K562 (cell line): ENCODE results near the gene SATB2. TPM values are rescaled to one million over a fixed set of nuclear protein-coding genes. Genes with fewer than 3 reads are reported as not detected.

Experiments
- ATAC-seq: fragments of 200-7000 bp; cut with Tn5 transposase; 3 replicates; pipeline ENCODE4 v1.9.1; 2020; ENCODE audit warnings: moderate library complexity
- Bru-seq: library from RNA; stranded (reverse); fragments of 400-500 nt; gene quantifications from one replicate; lab custom pipeline; 2021; lab: Mats Ljungman, UMichigan
- BruChase-seq, 2 experiments: library from RNA; stranded (reverse); fragments of 400-500 nt; gene quantifications; one replicate each; lab custom pipeline; 2021; lab: Mats Ljungman, UMichigan
- BruUV-seq: library from RNA; stranded (reverse); fragments of 400-500 nt; replicated peaks from 2 replicates; lab custom pipeline; 2021; lab: Mats Ljungman, UMichigan
- CTCF ChIA-PET: fragments of 300-600 bp; formaldehyde crosslinking; extraction: SDS; loops from one replicate; lab custom pipeline; 2021; ENCODE audit warnings: low intra/inter-chr PET ratio; lab: Yijun Ruan, JAX
- POLR2A ChIA-PET: fragments of 300-600, 350-650 bp; sonication (Branson Sonifier 250); formaldehyde crosslinking; extraction: SDS; loops from one replicate; lab custom pipeline; 2021; ENCODE audit warnings: antibody characterized with exemption, inconsistent platforms; lab: Yijun Ruan, JAX
- DNase-seq, 4 experiments: peaks; one replicate each; pipeline versions ENCODE4 v3.0.0 to v3.0.0-alpha.2; 2011 to 2018; ENCODE audit warnings: low spot score in 3 of 4, mixed read lengths in 3 of 4; ENCODE audit errors: extremely low read depth in 1 of 4
- FAIRE-seq: peaks from 2 replicates; lab custom pipeline; 2011; peaks lifted over from hg19 to GRCh38; lab: Jason Lieb, UNC
- H2AFZ ChIP-seq: 2 replicates; pipeline ENCODE4 v1.6.0; 2011; ENCODE audit warnings: low read depth, low read length, control low read depth, inconsistent platforms
- H3K27ac ChIP-seq: fragments of 200-600 bp; 3 replicates; pipeline ENCODE4 v1.8.0; 2011; ENCODE audit warnings: low read depth, mild to moderate bottlenecking, control low read depth, inconsistent platforms, low read length, moderate library complexity, mixed read lengths; ENCODE audit errors: extremely low read depth
- H3K27me3 ChIP-seq, 2 experiments: fragments of 300-600 bp in 1 of 2; 2 replicates in 1 of 2; 3 replicates in 1 of 2; pipeline versions ENCODE4 v1.6.0 to v1.8.0; 2011; ENCODE audit warnings: inconsistent platforms in 2 of 2, low read length in 2 of 2, mild to moderate bottlenecking in 1 of 2, mixed read lengths in 1 of 2, moderate library complexity in 1 of 2; ENCODE audit not compliant: control insufficient read depth in 2 of 2, insufficient read depth in 2 of 2
- H3K36me3 ChIP-seq: fragments of 300-600 bp; 3 replicates; pipeline ENCODE4 v1.8.0; 2011; ENCODE audit warnings: mild to moderate bottlenecking, low read length, inconsistent platforms; ENCODE audit not compliant: control insufficient read depth, insufficient read depth
- H3K4me1 ChIP-seq, 2 experiments: fragments of 200-600 bp in 1 of 2; replicated peaks in 1 of 2; 2 replicates in 1 of 2; 3 replicates in 1 of 2; pipeline versions ENCODE4 v1.5.1 to v1.8.0; 2011; ENCODE audit warnings: inconsistent platforms in 2 of 2, low read length in 2 of 2, mild to moderate bottlenecking in 1 of 2, mixed read lengths in 1 of 2, moderate library complexity in 1 of 2; ENCODE audit not compliant: control insufficient read depth in 2 of 2, insufficient read depth in 2 of 2
- H3K4me2 ChIP-seq: 2 replicates; pipeline ENCODE4 v1.6.1; 2011; ENCODE audit warnings: low read length, control low read depth, inconsistent platforms, mixed read lengths; ENCODE audit not compliant: insufficient read depth
- H3K4me3 ChIP-seq: fragments of 200-600 bp; sonication (generic), shearing (Covaris generic); 2 replicates; pipeline ENCODE4 v1.5.1; 2016; ENCODE audit warnings: control low read depth, inconsistent platforms
- H3K79me2 ChIP-seq: fragments of 200-600 bp; 3 replicates; pipeline ENCODE4 v1.8.0; 2011; ENCODE audit warnings: low read length, inconsistent platforms; ENCODE audit not compliant: control insufficient read depth, insufficient read depth
- H3K9ac ChIP-seq, 2 experiments: 2 replicates each; pipeline versions ENCODE4 v1.6.0 to v1.6.1; 2011; ENCODE audit warnings: low read depth in 2 of 2, low read length in 2 of 2, control low read depth in 1 of 2, inconsistent platforms in 1 of 2, mild to moderate bottlenecking in 1 of 2, mixed read lengths in 1 of 2; ENCODE audit not compliant: insufficient read depth in 1 of 2
- H3K9me1 ChIP-seq: one replicate; pipeline ENCODE4 v1.6.0; 2011; ENCODE audit warnings: inconsistent platforms, mild to moderate bottlenecking, low read length, moderate library complexity; ENCODE audit not compliant: control insufficient read depth, insufficient read depth
- H3K9me3 ChIP-seq: replicated peaks from 2 replicates; pipeline ENCODE4 v1.5.1; 2011; ENCODE audit warnings: low read depth, low read length, inconsistent platforms; ENCODE audit not compliant: control insufficient read depth, insufficient read depth
- H4K20me1 ChIP-seq: replicated peaks from 2 replicates; pipeline ENCODE4 v1.6.1; 2011; ENCODE audit warnings: low read length, inconsistent platforms, mixed read lengths; ENCODE audit not compliant: control insufficient read depth, insufficient read depth
- CXXC5 ChIP-seq: fragments of 250-450 bp; sonication (Bioruptor Pico); IDR thresholded peaks from 2 replicates; pipeline ENCODE4 v1.8.0; 2022; ENCODE audit warnings: inconsistent platforms, mild to moderate bottlenecking, moderate library complexity
- E2F6 ChIP-seq, 2 experiments: IDR thresholded peaks; 2 replicates each; pipeline ENCODE4 v1.6.1; 2011; ENCODE audit warnings: borderline replicate concordance in 1 of 2, control low read depth in 1 of 2, low read depth in 1 of 2, low read length in 1 of 2, mild to moderate bottlenecking in 1 of 2, mixed read lengths in 1 of 2, moderate library complexity in 1 of 2; ENCODE audit not compliant: insufficient read depth in 1 of 2, insufficient read length in 1 of 2, poor library complexity in 1 of 2, severe bottlenecking in 1 of 2; ENCODE audit errors: extremely low read depth in 1 of 2
- KDM5B ChIP-seq: fragments of 200-600 bp; sonication (generic); IDR thresholded peaks from 2 replicates; pipeline ENCODE4 v1.6.1; 2012; ENCODE audit warnings: low read depth, mild to moderate bottlenecking, moderate library complexity, low read length, control low read depth, inconsistent platforms; ENCODE audit not compliant: insufficient replicate concordance
- POLR2A ChIP-seq: fragments of 450-650 bp; conservative IDR thresholded peaks from 2 replicates; pipeline ENCODE4 v1.6.1; 2016
- RNF2 ChIP-seq: sonication (generic); IDR thresholded peaks from 2 replicates; pipeline ENCODE4 v1.6.1; 2016
- SMARCC2 ChIP-seq: fragments of 450-650 bp; IDR thresholded peaks from 2 replicates; pipeline ENCODE4 v1.6.1; 2017; ENCODE audit warnings: antibody characterized with exemption, moderate library complexity, mild to moderate bottlenecking, low read depth
- SUPT5H ChIP-seq: fragments of 450-650 bp; IDR thresholded peaks from 2 replicates; pipeline ENCODE4 v1.6.1; 2016
- TAF1 ChIP-seq: IDR thresholded peaks from 2 replicates; pipeline ENCODE4 v1.6.1; 2011; ENCODE audit warnings: mild to moderate bottlenecking, low read length, moderate library complexity; ENCODE audit not compliant: insufficient read depth, control insufficient read depth, severe bottlenecking; ENCODE audit errors: extremely low read depth
- TBP ChIP-seq: optimal IDR thresholded peaks from 2 replicates; pipeline ENCODE3; 2011; ENCODE audit warnings: low read depth, low read length, improper control_type of control experiment
- TRIM24 ChIP-seq, 2 experiments: fragments of 450-650 bp; IDR thresholded peaks; 2 replicates each; pipeline ENCODE4 v1.6.1; 2016
- ZNF263 ChIP-seq: sonication (generic); formaldehyde crosslinking; IDR thresholded peaks from 2 replicates; pipeline ENCODE4 v1.8.0; 2022; ENCODE audit warnings: mild to moderate bottlenecking, missing genetic modification reagents, borderline replicate concordance
- ZNF740 ChIP-seq, 3 experiments: fragments of 200-800 bp in 1 of 3; sonication (Bioruptor generic) in 1 of 3; sonication (generic) in 1 of 3; formaldehyde crosslinking in 1 of 3; IDR thresholded peaks; 2 replicates each; pipeline versions ENCODE4 v1.6.1 to v1.8.0; 2016 to 2022; ENCODE audit warnings: mild to moderate bottlenecking in 2 of 3, missing compliant biosample characterization in 2 of 3, missing genetic modification characterization in 2 of 3, missing genetic modification reagents in 1 of 3
- WGBS: fragments of 100-300 bp; shearing (Covaris generic); methylation state at CpG from one replicate; pipeline ENCODE4 v1.1.6; 2016; ENCODE audit warnings: low coverage, mixed read lengths; ENCODE audit not compliant: insufficient coverage; ENCODE audit errors: missing lambda C conversion rate; 5-methylcytosine and 5-hydroxymethylcytosine counted together
- in situ Hi-C: fragments of 300-500 bp; cut with MboI; formaldehyde crosslinking; loops from 4 replicates; pipeline ENCODE4 v1.15.0; 2018; ENCODE audit warnings: inconsistent platforms, mixed read lengths
- intact Hi-C: fragments of 100-400 bp; cut with micrococcal nuclease; formaldehyde crosslinking; loops from 2 replicates; pipeline ENCODE4 v1.14.2; 2022
- long read RNA-seq, 3 experiments: library from polyadenylated mRNA in 2 of 3; library from RNA in 1 of 3; unstranded in 2 of 3; stranded (forward) in 1 of 3; transcript quantifications; one replicate each; pipeline ENCODE4 v2.0.0, GENCODE V29; 2019 to 2022
- polyA minus RNA-seq, 3 experiments: library from RNA; depleted of rRNA, polyadenylated mRNA; stranded (reverse); fragments of >200 nt; gene quantifications; 2 replicates each; pipeline ENCODE4 v1.2.3, GENCODE V29; 2011
- polyA plus RNA-seq, 8 experiments: library from polyadenylated mRNA; depleted of rRNA in 4 of 8; stranded (reverse) in 5 of 8; unstranded in 3 of 8; fragments of >200 nt; fragmentation: Nextera tagmentation in 2 of 8; fragmentation: Illumina TruSeq in 1 of 8; extraction: Ambion mirVana in 2 of 8; extraction: Trizol in 1 of 8; gene quantifications; 2 replicates each; pipeline versions ENCODE4 v1.2.1 to v1.2.3, GENCODE V29; 2011 to 2014; ENCODE audit warnings: inconsistent platforms in 1 of 8, missing spikeins in 1 of 8
- total RNA-seq, 7 experiments: library from RNA; depleted of rRNA in 6 of 7; stranded (reverse); fragments of >200 nt in 6 of 7; fragmentation: Illumina TruSeq in 2 of 7; extraction: Trizol in 2 of 7; gene quantifications; 2 replicates each; pipeline versions ENCODE4 v1.2.1 to v1.2.3, GENCODE V29; 2011 to 2021; ENCODE audit warnings: low replicate concordance in 1 of 7

Gene SATB2
- total RNA-seq (2011; cell fraction: chromatin; rRNA removed; ENCODE audit: low replicate concordance): 43.7 and 91.0 TPM in 2 replicates
- 18.8 and 27.8 TPM in 2 replicates for total RNA-seq (2011; cell fraction: nucleolus; rRNA removed)
- 47.1 and 82.4 TPM in 2 replicates for total RNA-seq (2011; cell fraction: nucleoplasm; rRNA removed)
- 15.1 and 21.1 TPM in 2 replicates for total RNA-seq (2014; rRNA removed)
- 17.1 and 18.8 TPM in 2 replicates for total RNA-seq (2014; rRNA removed; fragmentation: Illumina TruSeq; extraction: Trizol)
- total RNA-seq (2015; rRNA removed; fragmentation: Illumina TruSeq; extraction: Trizol): 18.6 and 19.5 TPM in 2 replicates
- 34.0 and 34.3 TPM in 2 replicates for total RNA-seq (2021)
- 8.7 and 9.9 TPM in 2 replicates for polyA plus RNA-seq (2011; rRNA removed)
- polyA plus RNA-seq (2011; cell fraction: cytosol; rRNA removed): 5.8 and 9.5 TPM in 2 replicates
- 15.7 and 22.4 TPM in 2 replicates for polyA plus RNA-seq (2011; cell fraction: nucleus; rRNA removed)
- 9.2 and 12.2 TPM in 2 replicates for polyA plus RNA-seq (2012)
- 21.1 and 21.8 TPM in 2 replicates for polyA plus RNA-seq (2014; fragmentation: Illumina TruSeq; extraction: Trizol)
- 10 to 100 TPM in 1 of 2 experiments, 1 to 10 TPM in 1; 4.5 to 10.0 TPM for polyA plus RNA-seq (2014; fragmentation: Nextera tagmentation; extraction: Ambion mirVana)
- polyA plus RNA-seq (2014; rRNA removed): 12.8 and 14.4 TPM in 2 replicates
- polyA minus RNA-seq (2011; rRNA and poly(A)+ RNA removed): 37.3 and 38.8 TPM in 2 replicates
- polyA minus RNA-seq (2011; cell fraction: cytosol; rRNA and poly(A)+ RNA removed): 19.0 and 20.9 TPM in 2 replicates
- 45.2 and 51.2 TPM in 2 replicates for polyA minus RNA-seq (2011; cell fraction: nucleus; rRNA and poly(A)+ RNA removed)
- Bru-seq, nascent RNA: percentile 85 among the genes with signal in this experiment
- percentile 82 among the genes with signal in this experiment for BruChase-seq, experiment 1, labeled RNA remaining after a 2-hour chase
- BruChase-seq, experiment 2, labeled RNA remaining after a 6-hour chase: percentile 78 among the genes with signal in this experiment
- long read RNA-seq, experiment 1, full-length matches to known transcripts: 3 of 84 reads
- long read RNA-seq, experiment 1, partial matches to known transcripts: 54 of 84 reads
- long read RNA-seq, experiment 1, other reads (novel, unspliced or antisense): 27 of 84 reads
- long read RNA-seq, experiment 2, full-length matches to known transcripts: 3 of 14 reads
- long read RNA-seq, experiment 2, partial matches to known transcripts: 0 of 14 reads
- long read RNA-seq, experiment 2, other reads (novel, unspliced or antisense): 11 of 14 reads
- long read RNA-seq, experiment 3, full-length matches to known transcripts: 1 of 3 reads
- long read RNA-seq, experiment 3, partial matches to known transcripts: 2 of 3 reads
- long read RNA-seq, experiment 3, other reads (novel, unspliced or antisense): 0 of 3 reads

- intact Hi-C loops: loop anchor here (10.0 kb wide), 1 partner anchor 1653 kb away; the partner anchor contains the start of gene PLCL1
- TF ChIP-seq TRIM24 (IDR thresholded peaks at IDR 0.05) (0 out of 4 replicates have a peak, but pooled peaks of 1 of the 2 experiments have one; percentile 13), CXXC5 (CRISPR knock-in tag) (peak; percentile 49), POLR2A (peak; percentile 65; the same call in 1 of the 2 replicates), TAF1 (peak; percentile 78), SUPT5H (peak; percentile 64), ZNF263 (CRISPR knock-in tag) (peak; percentile 86), SMARCC2 (no peak), RNF2 (peak; percentile 24; the same call in 1 of the 2 replicates), ZNF740 (CRISPR knock-in tag; IDR thresholded peaks at IDR 0.05) (no peak), ZNF740 (tag; IDR thresholded peaks at IDR 0.05) (0 out of 4 replicates have a peak, but pooled peaks of 1 of the 2 experiments have one; percentile 30), KDM5B (peak; percentile 75), E2F6 (IDR thresholded peaks at IDR 0.05; ENCODE audit: borderline replicate concordance in 1 of 2, extremely low read depth in 1 of 2, insufficient read depth in 1 of 2, insufficient read length in 1 of 2, low read depth in 1 of 2, low read length in 1 of 2, poor library complexity in 1 of 2, severe bottlenecking in 1 of 2) (peak in 1 of 2 experiments; percentile 18), TBP (peak; percentile 28)
Measured at GRCh38 chr2:199457147-199458008, at the start of gene SATB2. Gene SATB2, minus strand, starts transcription at chr2:199457939. Its CDS starts 1,902 bp downstream, at chr2:199456037.

More at GRCh38 chr2:199457147-199458008, at the start of gene SATB2:
- FAIRE-seq (peak; percentile 65), ATAC-seq (peak; percentile 3), DNase-seq (peak; percentile 25 to 82 (median 46))
- peak within 1 kb of the TSS; percentile 94 for H2AFZ ChIP-seq
- no peaks in the 10 kb centered on the region for H4K20me1 ChIP-seq
- no peaks in the 10 kb centered on the region for H3K9me1 ChIP-seq
- WGBS: 1% methylated on average over 16 of the region's 61 CpGs
- peak within 1 kb of the TSS; percentile 92 to 98 for H3K9ac ChIP-seq
- ChIA-PET CTCF (no interaction called here), POLR2A (no interaction called here)
- H3K4me1 ChIP-seq: peaks cover 0 to 30% of the 10 kb centered on the region in 2 experiments; a peak in 3 of 5 replicates
- peak within 1 kb of the TSS; percentile 54 for H3K4me3 ChIP-seq
- in situ Hi-C loops: no loop called here
- H3K79me2 ChIP-seq: peaks cover 94% of the 10 kb centered on the region
- H3K9me3 ChIP-seq: peaks cover 2% of the 10 kb centered on the region; the same call in 1 of the 2 replicates
- H3K4me2 ChIP-seq: peak within 1 kb of the TSS; percentile 86
- no peaks in the 10 kb centered on the region for H3K27me3 ChIP-seq
- peak within 1 kb of the TSS; percentile 86 for H3K27ac ChIP-seq
- H3K36me3 ChIP-seq: peaks cover 23% of the 10 kb centered on the region
- no TSS peak for BruUV-seq
